Vagina (tissue), 2 donors: ENCODE data around the gene PODN.

Experiments used
- POLR2A ChIP-seq, 2 donors: fragments of 450-650 bp; IDR thresholded peaks; one replicate each; pipeline ENCODE4 v1.6.1; 2017; ENCODE audit warnings: antibody characterized with exemption in 2 of 2, mild to moderate bottlenecking in 2 of 2, moderate library complexity in 2 of 2
- POLR2AphosphoS5 ChIP-seq, 2 donors: sonication (generic); formaldehyde crosslinking; IDR thresholded peaks; one replicate each; pipeline ENCODE4 v1.9.0; 2017; ENCODE audit warnings: antibody characterized with exemption in 2 of 2, mild to moderate bottlenecking in 2 of 2, low read depth in 1 of 2; ENCODE audit not compliant: insufficient read depth in 1 of 2
- TF ChIP-seq, protein P1 (sequence below), 3 experiments: fragments of 450-650 bp in 2 of 3; fragments of 200-600 bp in 1 of 3; sonication (generic) in 1 of 3; IDR thresholded peaks; one replicate each; pipeline ENCODE4 v1.5.1; 2017 to 2019; ENCODE audit warnings: antibody characterized with exemption in 3 of 3, mild to moderate bottlenecking in 2 of 3, moderate library complexity in 2 of 3

GRCh38 chr1:53107570-53108322, 45.7 kb downstream of the PODN start:
- TF ChIP-seq, protein P1, sequence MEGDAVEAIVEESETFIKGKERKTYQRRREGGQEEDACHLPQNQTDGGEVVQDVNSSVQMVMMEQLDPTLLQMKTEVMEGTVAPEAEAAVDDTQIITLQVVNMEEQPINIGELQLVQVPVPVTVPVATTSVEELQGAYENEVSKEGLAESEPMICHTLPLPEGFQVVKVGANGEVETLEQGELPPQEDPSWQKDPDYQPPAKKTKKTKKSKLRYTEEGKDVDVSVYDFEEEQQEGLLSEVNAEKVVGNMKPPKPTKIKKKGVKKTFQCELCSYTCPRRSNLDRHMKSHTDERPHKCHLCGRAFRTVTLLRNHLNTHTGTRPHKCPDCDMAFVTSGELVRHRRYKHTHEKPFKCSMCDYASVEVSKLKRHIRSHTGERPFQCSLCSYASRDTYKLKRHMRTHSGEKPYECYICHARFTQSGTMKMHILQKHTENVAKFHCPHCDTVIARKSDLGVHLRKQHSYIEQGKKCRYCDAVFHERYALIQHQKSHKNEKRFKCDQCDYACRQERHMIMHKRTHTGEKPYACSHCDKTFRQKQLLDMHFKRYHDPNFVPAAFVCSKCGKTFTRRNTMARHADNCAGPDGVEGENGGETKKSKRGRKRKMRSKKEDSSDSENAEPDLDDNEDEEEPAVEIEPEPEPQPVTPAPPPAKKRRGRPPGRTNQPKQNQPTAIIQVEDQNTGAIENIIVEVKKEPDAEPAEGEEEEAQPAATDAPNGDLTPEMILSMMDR (IDR thresholded peaks at IDR 0.05), result no peak
- TF ChIP-seq POLR2A (IDR thresholded peaks at IDR 0.05), result no peak
- no peak for TF ChIP-seq POLR2AphosphoS5 (IDR thresholded peaks at IDR 0.05; ENCODE audit: insufficient read depth in 1 of 2, low read depth in 1 of 2)
